ENCODE data around the gene BUD23. TPM values are rescaled to one million over a fixed set of nuclear protein-coding genes. Genes with fewer than 3 reads are reported as not detected.
"Not testable (repeated sequence)": the region's sequence is repeated elsewhere in the genome, so short reads cannot be mapped to it uniquely, and the experiment has no call there.

BUD23 gene
- total and polyA plus RNA-seq, 8 donors = 17.4 to 71.9 (median 44.2) TPM

GRCh38 chr7:73674468-73675124 lies 8.8 kb upstream of the BUD23 start:
- Histone ChIP-seq H3K9me3 (no peaks in the 10 kb centered on the region), H3K4me1 (peaks cover 0 to 10% (median 8%) of the 10 kb centered on the region in 4 donors), H3K27me3 (no peaks in the 10 kb centered on the region), H3K27ac (no peak overlapping the region), H3K4me3 (no peak overlapping the region), H3K36me3 (peaks cover 0 to 23% (median 16%) of the 10 kb centered on the region in 4 donors)
- TF ChIP-seq POLR2AphosphoS5 (IDR thresholded peaks at IDR 0.05) = no peak
- TF ChIP-seq, protein P1, sequence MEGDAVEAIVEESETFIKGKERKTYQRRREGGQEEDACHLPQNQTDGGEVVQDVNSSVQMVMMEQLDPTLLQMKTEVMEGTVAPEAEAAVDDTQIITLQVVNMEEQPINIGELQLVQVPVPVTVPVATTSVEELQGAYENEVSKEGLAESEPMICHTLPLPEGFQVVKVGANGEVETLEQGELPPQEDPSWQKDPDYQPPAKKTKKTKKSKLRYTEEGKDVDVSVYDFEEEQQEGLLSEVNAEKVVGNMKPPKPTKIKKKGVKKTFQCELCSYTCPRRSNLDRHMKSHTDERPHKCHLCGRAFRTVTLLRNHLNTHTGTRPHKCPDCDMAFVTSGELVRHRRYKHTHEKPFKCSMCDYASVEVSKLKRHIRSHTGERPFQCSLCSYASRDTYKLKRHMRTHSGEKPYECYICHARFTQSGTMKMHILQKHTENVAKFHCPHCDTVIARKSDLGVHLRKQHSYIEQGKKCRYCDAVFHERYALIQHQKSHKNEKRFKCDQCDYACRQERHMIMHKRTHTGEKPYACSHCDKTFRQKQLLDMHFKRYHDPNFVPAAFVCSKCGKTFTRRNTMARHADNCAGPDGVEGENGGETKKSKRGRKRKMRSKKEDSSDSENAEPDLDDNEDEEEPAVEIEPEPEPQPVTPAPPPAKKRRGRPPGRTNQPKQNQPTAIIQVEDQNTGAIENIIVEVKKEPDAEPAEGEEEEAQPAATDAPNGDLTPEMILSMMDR (IDR thresholded peaks at IDR 0.05) = no peak
- no peak for DNase-seq
- WGBS, 5 donors = 89 to 96% (median 93%) methylated on average over 1 of the region's 1 CpG; no CpG with 5 or more reads in 1 of the 5 donors
- intact Hi-C loops (cut with DNase I; ENCODE audit: low total_unique reads) = no loop called here

- H3K27me3 ChIP-seq; H3K27ac ChIP-seq; DNase-seq; intact Hi-C loops (cut with DNase I; ENCODE audit: low total_unique reads); H3K9me3 ChIP-seq; H3K4me3 ChIP-seq: not testable (repeated sequence)
- H3K4me1 ChIP-seq = peaks cover 2 to 25% (median 21%) of the 10 kb centered on the region in 4 donors
- H3K36me3 ChIP-seq = peaks cover 0 to 26% (median 16%) of the 10 kb centered on the region in 4 donors
- 61 to 68% (median 63%) methylated on average over 9 of the region's 9 CpGs for WGBS, 5 donors
Observed at GRCh38 chr7:73676062-73676461, 7.3 kb upstream of the BUD23 start.

- no peak overlapping the region for H3K4me3 ChIP-seq
Observed at GRCh38 chr7:73678862-73679261, 4.5 kb upstream of the BUD23 start.

DNA sequence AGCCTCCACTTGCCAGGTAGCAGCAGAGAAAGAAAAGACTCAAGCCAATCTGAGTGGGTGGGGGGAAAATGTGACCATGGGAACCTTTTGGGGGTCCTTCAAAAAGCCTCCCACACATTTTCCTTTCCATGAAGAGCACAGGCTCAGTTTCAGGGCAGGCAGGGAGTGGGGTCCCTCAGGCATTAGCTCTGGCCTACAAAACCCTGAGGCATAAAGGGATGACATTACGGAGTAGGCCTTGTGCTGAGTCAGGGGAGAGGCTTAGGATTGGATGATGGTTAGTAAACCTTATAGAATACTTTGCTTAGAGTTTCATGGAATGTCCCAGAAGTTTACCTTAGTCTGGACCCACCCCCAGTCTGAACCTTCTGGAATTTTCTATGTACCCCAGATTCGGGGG lies 3.7 kb upstream of the BUD23 start:
- WGBS, 5 donors = 78 to 94% (median 89%) methylated on average over 2 of the region's 2 CpGs
- Histone ChIP-seq H3K4me1 (peaks cover 22 to 53% (median 48%) of the 10 kb centered on the region in 4 donors), H3K4me3 (no peak overlapping the region), H3K9me3 (no peaks in the 10 kb centered on the region), H3K36me3 (peaks cover 0 to 26% (median 16%) of the 10 kb centered on the region in 4 donors), H3K27me3 (no peaks in the 10 kb centered on the region), H3K27ac (no peak overlapping the region)
- intact Hi-C loops (cut with DNase I; ENCODE audit: low total_unique reads) = no loop called here
- no peak for DNase-seq
- TF ChIP-seq POLR2A (IDR thresholded peaks at IDR 0.05) = no peak
- TF ChIP-seq EP300 (IDR thresholded peaks at IDR 0.05) = no peak
- no peak for TF ChIP-seq POLR2AphosphoS5 (IDR thresholded peaks at IDR 0.05)
- TF ChIP-seq, protein P1 (IDR thresholded peaks at IDR 0.05) = no peak

More at GRCh38 chr7:73678862-73679261, 4.5 kb upstream of the BUD23 start:
- H3K4me1 ChIP-seq = peaks cover 17 to 44% (median 39%) of the 10 kb centered on the region in 4 donors
- no peaks in the 10 kb centered on the region for H3K9me3 ChIP-seq
- H3K27ac ChIP-seq = no peak overlapping the region
- DNase-seq = no peak
- TF ChIP-seq, protein P1 (IDR thresholded peaks at IDR 0.05) = no peak
- TF ChIP-seq EP300 (IDR thresholded peaks at IDR 0.05) = no peak
- no peak for TF ChIP-seq POLR2AphosphoS5 (IDR thresholded peaks at IDR 0.05)
- no peak for TF ChIP-seq POLR2A (IDR thresholded peaks at IDR 0.05)
- 40 to 66% (median 55%) methylated on average over 6 of the region's 6 CpGs for WGBS, 5 donors
- intact Hi-C loops (cut with DNase I; ENCODE audit: low total_unique reads) = no loop called here
- H3K27me3 ChIP-seq = no peaks in the 10 kb centered on the region
- peaks cover 0 to 26% (median 16%) of the 10 kb centered on the region in 4 donors for H3K36me3 ChIP-seq

DNA sequence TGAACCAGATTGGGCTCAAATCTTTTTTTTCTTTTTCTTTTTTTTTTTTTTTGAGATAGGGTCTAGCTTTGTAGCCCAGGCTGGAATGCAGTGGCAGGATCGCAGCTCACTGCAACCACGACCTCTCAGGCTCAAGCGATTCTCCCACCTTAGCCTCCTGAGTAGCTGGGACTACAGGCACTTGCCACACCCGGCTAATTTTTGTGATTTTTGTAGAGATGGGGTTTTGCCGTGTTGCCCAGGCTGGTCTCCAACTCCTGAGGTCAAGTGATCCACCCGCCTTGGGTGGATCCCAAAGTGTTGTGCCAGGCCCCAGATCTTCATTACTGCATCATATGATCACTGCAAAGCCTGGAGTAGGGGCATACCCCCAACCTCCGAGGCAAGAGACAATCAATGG lies 2.9 kb upstream of the BUD23 start:
- no peak for DNase-seq
- intact Hi-C loops (cut with DNase I; ENCODE audit: low total_unique reads) = no loop called here
- 78 to 89% (median 86%) methylated on average over 7 of the region's 7 CpGs for WGBS, 5 donors

More for the DNA sequence above, 2.9 kb upstream of the BUD23 start:
- H3K27ac ChIP-seq = no peak overlapping the region
- H3K4me1 ChIP-seq = peaks cover 22 to 61% (median 53%) of the 10 kb centered on the region in 4 donors
- no peak overlapping the region for H3K4me3 ChIP-seq
- TF ChIP-seq, protein P1 (IDR thresholded peaks at IDR 0.05) = no peak
- TF ChIP-seq POLR2A (IDR thresholded peaks at IDR 0.05) (no peak), POLR2AphosphoS5 (IDR thresholded peaks at IDR 0.05) (no peak), EP300 (IDR thresholded peaks at IDR 0.05) (no peak)
- H3K27me3 ChIP-seq = no peaks in the 10 kb centered on the region
- peaks cover 0 to 26% (median 16%) of the 10 kb centered on the region in 4 donors for H3K36me3 ChIP-seq
- H3K9me3 ChIP-seq = no peaks in the 10 kb centered on the region

Data from stomach (tissue), 9 donors.